ENCODE results near the gene EXTL1.

EXTL1 gene

DNA sequence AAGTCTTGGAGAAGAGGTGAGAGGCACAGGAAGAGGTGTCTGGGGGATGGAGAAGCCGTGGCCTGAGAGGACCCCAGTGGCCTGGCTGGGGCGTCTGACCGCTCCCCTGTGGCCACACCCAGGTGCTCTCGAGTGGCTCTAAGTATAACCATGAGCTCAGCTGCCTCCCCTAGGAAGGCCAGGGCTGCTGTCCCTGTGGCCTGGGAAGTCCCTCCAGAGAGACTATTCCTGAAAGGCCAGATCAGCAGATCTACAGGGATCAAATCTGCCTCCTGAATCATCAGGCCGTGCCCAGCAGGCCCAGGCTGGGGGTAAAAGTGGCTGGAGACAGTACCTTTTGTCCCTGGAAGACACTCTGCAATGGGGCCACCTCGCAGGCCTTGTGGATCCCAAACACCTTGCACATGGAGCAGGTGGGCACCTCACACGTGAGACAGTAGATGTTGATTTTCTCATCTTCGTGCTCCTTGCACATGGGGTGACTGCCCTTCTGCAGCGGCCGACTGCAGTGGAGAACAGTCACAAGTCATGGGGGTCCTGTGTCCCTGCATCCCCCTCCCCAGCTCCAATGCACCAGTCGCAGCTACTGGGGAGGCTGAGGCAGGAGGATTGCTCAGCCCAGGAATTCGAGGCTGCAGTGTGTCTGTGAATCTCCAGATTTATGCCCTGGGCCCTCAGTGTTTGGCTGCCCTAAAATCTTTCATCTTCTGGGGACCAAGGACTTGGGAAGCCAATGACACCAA lies 39.4 kb downstream of the EXTL1 start:
- TF ChIP-seq, protein P1, sequence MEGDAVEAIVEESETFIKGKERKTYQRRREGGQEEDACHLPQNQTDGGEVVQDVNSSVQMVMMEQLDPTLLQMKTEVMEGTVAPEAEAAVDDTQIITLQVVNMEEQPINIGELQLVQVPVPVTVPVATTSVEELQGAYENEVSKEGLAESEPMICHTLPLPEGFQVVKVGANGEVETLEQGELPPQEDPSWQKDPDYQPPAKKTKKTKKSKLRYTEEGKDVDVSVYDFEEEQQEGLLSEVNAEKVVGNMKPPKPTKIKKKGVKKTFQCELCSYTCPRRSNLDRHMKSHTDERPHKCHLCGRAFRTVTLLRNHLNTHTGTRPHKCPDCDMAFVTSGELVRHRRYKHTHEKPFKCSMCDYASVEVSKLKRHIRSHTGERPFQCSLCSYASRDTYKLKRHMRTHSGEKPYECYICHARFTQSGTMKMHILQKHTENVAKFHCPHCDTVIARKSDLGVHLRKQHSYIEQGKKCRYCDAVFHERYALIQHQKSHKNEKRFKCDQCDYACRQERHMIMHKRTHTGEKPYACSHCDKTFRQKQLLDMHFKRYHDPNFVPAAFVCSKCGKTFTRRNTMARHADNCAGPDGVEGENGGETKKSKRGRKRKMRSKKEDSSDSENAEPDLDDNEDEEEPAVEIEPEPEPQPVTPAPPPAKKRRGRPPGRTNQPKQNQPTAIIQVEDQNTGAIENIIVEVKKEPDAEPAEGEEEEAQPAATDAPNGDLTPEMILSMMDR (IDR thresholded peaks at IDR 0.05; ENCODE audit: insufficient read depth, low read length, poor library complexity, severe bottlenecking), result no peak
- TF ChIP-seq EZH2phosphoT487 (conservative IDR thresholded peaks at IDR 0.05; ENCODE audit: low read length), result no peak
- Histone ChIP-seq H3K36me3 (ENCODE audit: low read length) (no peaks in the 10 kb centered on the region), H2AFZ (ENCODE audit: low read depth, low read length, severe bottlenecking) (no peak overlapping the region), H3K4me2 (ENCODE audit: low read depth, low read length, poor library complexity, severe bottlenecking) (no peak overlapping the region), H3K9me3 (ENCODE audit: insufficient read depth, low read length) (no peaks in the 10 kb centered on the region), H3K9ac (ENCODE audit: low read length) (no peak overlapping the region), H3K79me2 (ENCODE audit: insufficient read depth, low read length) (no peaks in the 10 kb centered on the region), H3K27me3 (ENCODE audit: low read length) (no peaks in the 10 kb centered on the region), H3K9me2 (replicated peaks; ENCODE audit: insufficient read depth, low read length) (no peaks in the 10 kb centered on the region), H3K27ac (ENCODE audit: low read depth, low read length) (no peak overlapping the region), H3F3A (ENCODE audit: insufficient read depth) (no peaks in the 10 kb centered on the region), H3K4me3 (ENCODE audit: insufficient read depth, low read length, poor library complexity, severe bottlenecking) (no peak overlapping the region), H4K20me1 (ENCODE audit: low read depth, low read length) (no peaks in the 10 kb centered on the region)

- Histone ChIP-seq H3K27me3 (ENCODE audit: low read length) (no peaks in the 10 kb centered on the region), H3K4me3 (ENCODE audit: insufficient read depth, low read length, poor library complexity, severe bottlenecking) (no peak overlapping the region), H3F3A (ENCODE audit: insufficient read depth) (no peaks in the 10 kb centered on the region), H4K20me1 (ENCODE audit: low read depth, low read length) (no peaks in the 10 kb centered on the region), H3K36me3 (ENCODE audit: low read length) (no peaks in the 10 kb centered on the region), H3K9me3 (ENCODE audit: insufficient read depth, low read length) (no peaks in the 10 kb centered on the region), H3K4me2 (ENCODE audit: low read depth, low read length, poor library complexity, severe bottlenecking) (no peak overlapping the region), H3K27ac (ENCODE audit: low read depth, low read length) (no peak overlapping the region), H2AFZ (ENCODE audit: low read depth, low read length, severe bottlenecking) (no peak overlapping the region), H3K79me2 (ENCODE audit: insufficient read depth, low read length) (no peaks in the 10 kb centered on the region), H3K9ac (ENCODE audit: low read length) (no peak overlapping the region), H3K9me2 (replicated peaks; ENCODE audit: insufficient read depth, low read length) (no peaks in the 10 kb centered on the region)
- TF ChIP-seq, protein P1 (IDR thresholded peaks at IDR 0.05; ENCODE audit: insufficient read depth, low read length, poor library complexity, severe bottlenecking), result no peak
- TF ChIP-seq EZH2phosphoT487 (conservative IDR thresholded peaks at IDR 0.05; ENCODE audit: low read length), result no peak
Measured at GRCh38 chr1:26064553-26064952, 43.0 kb downstream of the EXTL1 start.

- no peak for TF ChIP-seq EZH2phosphoT487 (conservative IDR thresholded peaks at IDR 0.05; ENCODE audit: low read length)
- TF ChIP-seq, protein P1 (IDR thresholded peaks at IDR 0.05; ENCODE audit: insufficient read depth, low read length, poor library complexity, severe bottlenecking), result no peak
- Histone ChIP-seq H4K20me1 (ENCODE audit: low read depth, low read length) (no peaks in the 10 kb centered on the region), H3K4me2 (ENCODE audit: low read depth, low read length, poor library complexity, severe bottlenecking) (no peak overlapping the region)
Measured at GRCh38 chr1:26066160-26066559, 44.6 kb downstream of the EXTL1 start.

More at GRCh38 chr1:26066160-26066559, 44.6 kb downstream of the EXTL1 start:
- no peaks in the 10 kb centered on the region for H3K36me3 ChIP-seq (ENCODE audit: low read length)
- no peaks in the 10 kb centered on the region for H3K9me3 ChIP-seq (ENCODE audit: insufficient read depth, low read length)
- H3K4me3 ChIP-seq (ENCODE audit: insufficient read depth, low read length, poor library complexity, severe bottlenecking), result no peak overlapping the region
- no peaks in the 10 kb centered on the region for H3K9me2 ChIP-seq (replicated peaks; ENCODE audit: insufficient read depth, low read length)
- H3K27me3 ChIP-seq (ENCODE audit: low read length), result no peaks in the 10 kb centered on the region
- no peaks in the 10 kb centered on the region for H3K79me2 ChIP-seq (ENCODE audit: insufficient read depth, low read length)
- no peak overlapping the region for H2AFZ ChIP-seq (ENCODE audit: low read depth, low read length, severe bottlenecking)
- H3F3A ChIP-seq (ENCODE audit: insufficient read depth), result no peaks in the 10 kb centered on the region
- H3K27ac ChIP-seq (ENCODE audit: low read depth, low read length), result no peak overlapping the region
- no peak overlapping the region for H3K9ac ChIP-seq (ENCODE audit: low read length)

Measured in SU-DHL-6 (cell line).